Muscle of leg (tissue), 11 donors: ENCODE results near the gene NUP107. TPM values are rescaled to one million over a fixed set of nuclear protein-coding genes. Genes with fewer than 3 reads are reported as not detected.

ENCODE experiments used
- DNase-seq: peaks from one replicate; pipeline ENCODE4 v3.0.0; 2013
- H3K27ac ChIP-seq: one replicate; pipeline ENCODE4 v1.5.1; 2013; ENCODE audit warnings: mild to moderate bottlenecking, low read length, control low read depth
- H3K27me3 ChIP-seq: one replicate; pipeline ENCODE4 v1.6.1; 2013; ENCODE audit warnings: low read length; ENCODE audit not compliant: control insufficient read depth, insufficient read depth
- H3K36me3 ChIP-seq: one replicate; pipeline ENCODE4 v1.6.1; 2013; ENCODE audit warnings: low read length; ENCODE audit not compliant: control insufficient read depth, insufficient read depth
- H3K4me1 ChIP-seq: one replicate; pipeline ENCODE4 v1.6.1; 2013; ENCODE audit warnings: low read length; ENCODE audit not compliant: control insufficient read depth, insufficient read depth
- H3K4me3 ChIP-seq: one replicate; pipeline ENCODE4 v1.5.1; 2013; ENCODE audit warnings: low read length, control low read depth
- H3K9me3 ChIP-seq: replicated peaks from 2 replicates; pipeline ENCODE4 v1.6.1; 2013; ENCODE audit warnings: low read depth, low read length; ENCODE audit not compliant: control insufficient read depth
- WGBS: methylation state at CpG from one replicate; pipeline ENCODE4 v1.1.5; 2013; ENCODE audit warnings: missing lambda C conversion rate; ENCODE audit not compliant: insufficient coverage; 5-methylcytosine and 5-hydroxymethylcytosine counted together
- polyA plus RNA-seq, 8 donors: library from polyadenylated mRNA; unstranded; fragments of 120-200 nt; gene quantifications; one replicate each; pipeline versions ENCODE4 v1.2.1 to v1.2.3, GENCODE V29; 2013; ENCODE audit warnings: inconsistent platforms in 1 of 8, low replicate concordance in 1 of 8; ENCODE audit not compliant: insufficient read length in 8 of 8, insufficient read depth in 1 of 8
- total RNA-seq: library from RNA; stranded (reverse); fragments of 120-200 nt; gene quantifications from one replicate; pipeline ENCODE4 v1.2.4, GENCODE V29; 2013

The NUP107 gene
- total and polyA plus RNA-seq, 9 donors: 35.3 to 50.2 (median 43.9) TPM

GRCh38 chr12:68769941-68770340 is 83.2 kb downstream of the NUP107 start:
- Histone ChIP-seq H3K4me1 (no peaks in the 10 kb centered on the region), H3K4me3 (no peak overlapping the region), H3K27me3 (no peaks in the 10 kb centered on the region), H3K36me3 (peaks cover 4% of the 10 kb centered on the region), H3K9me3 (no peaks in the 10 kb centered on the region), H3K27ac (no peak overlapping the region)
- DNase-seq: no peak
- WGBS: no CpG with 5 or more reads among the region's 1 CpG

GRCh38 chr12:68771223-68771925 is 84.6 kb downstream of the NUP107 start:
- WGBS: 86% methylated on average over 3 of the region's 5 CpGs
- H3K27me3 ChIP-seq: no peaks in the 10 kb centered on the region
- DNase-seq: no peak
- peaks cover 4% of the 10 kb centered on the region for H3K36me3 ChIP-seq
- H3K4me1 ChIP-seq: no peaks in the 10 kb centered on the region
- H3K4me3 ChIP-seq: no peak overlapping the region
- no peak overlapping the region for H3K27ac ChIP-seq
- no peaks in the 10 kb centered on the region for H3K9me3 ChIP-seq

- H3K9me3 ChIP-seq: no peaks in the 10 kb centered on the region
- no CpG with 5 or more reads among the region's 8 CpGs for WGBS
- H3K27ac ChIP-seq: no peak overlapping the region
- no peaks in the 10 kb centered on the region for H3K27me3 ChIP-seq
- H3K4me1 ChIP-seq: no peaks in the 10 kb centered on the region
- no peak overlapping the region for H3K4me3 ChIP-seq
- no peaks in the 10 kb centered on the region for H3K36me3 ChIP-seq
- DNase-seq: no peak
Observed at GRCh38 chr12:68772714-68773113, 85.9 kb downstream of the NUP107 start.

- Histone ChIP-seq H3K9me3 (no peaks in the 10 kb centered on the region), H3K36me3 (no peaks in the 10 kb centered on the region), H3K27ac (no peak overlapping the region), H3K4me1 (no peaks in the 10 kb centered on the region), H3K4me3 (no peak overlapping the region), H3K27me3 (no peaks in the 10 kb centered on the region)
- 83% methylated on average over 1 of the region's 5 CpGs for whole genome bisulfite sequencing
- no peak for DNase-seq
Observed at GRCh38 chr12:68773582-68773981, 86.8 kb downstream of the NUP107 start.

- Histone ChIP-seq H3K4me1 (no peaks in the 10 kb centered on the region), H3K27me3 (no peaks in the 10 kb centered on the region), H3K36me3 (no peaks in the 10 kb centered on the region), H3K27ac (no peak overlapping the region), H3K9me3 (no peaks in the 10 kb centered on the region), H3K4me3 (no peak overlapping the region)
- no peak for DNase-seq
- WGBS: 92% methylated on average over 4 of the region's 7 CpGs
Observed at GRCh38 chr12:68775121-68775630, 88.4 kb downstream of the NUP107 start.

- no peaks in the 10 kb centered on the region for H3K27me3 ChIP-seq
- WGBS: 73% methylated on average over 4 of the region's 5 CpGs
- no peaks in the 10 kb centered on the region for H3K9me3 ChIP-seq
- no peak overlapping the region for H3K4me3 ChIP-seq
- no peak overlapping the region for H3K27ac ChIP-seq
- no peak for DNase-seq
- H3K36me3 ChIP-seq: no peaks in the 10 kb centered on the region
- no peaks in the 10 kb centered on the region for H3K4me1 ChIP-seq
Observed at GRCh38 chr12:68776976-68777610, 90.3 kb downstream of the NUP107 start.

GRCh38 chr12:68779280-68779679 is 92.5 kb downstream of the NUP107 start:
- H3K4me1 ChIP-seq: no peaks in the 10 kb centered on the region
- H3K27me3 ChIP-seq: no peaks in the 10 kb centered on the region
- peaks cover 3% of the 10 kb centered on the region for H3K36me3 ChIP-seq
- H3K4me3 ChIP-seq: no peak overlapping the region
- no peak overlapping the region for H3K27ac ChIP-seq
- H3K9me3 ChIP-seq: no peaks in the 10 kb centered on the region
- no peak for DNase-seq

- 85% methylated on average over 3 of the region's 6 CpGs for WGBS
- Histone ChIP-seq H3K36me3 (peaks cover 3% of the 10 kb centered on the region), H3K4me1 (no peaks in the 10 kb centered on the region), H3K27ac (no peak overlapping the region), H3K27me3 (no peaks in the 10 kb centered on the region), H3K9me3 (no peaks in the 10 kb centered on the region), H3K4me3 (no peak overlapping the region)
- DNase-seq: no peak
Observed at GRCh38 chr12:68780731-68781130, 94.0 kb downstream of the NUP107 start.

- Histone ChIP-seq H3K4me3 (no peak overlapping the region), H3K4me1 (no peaks in the 10 kb centered on the region), H3K27me3 (no peaks in the 10 kb centered on the region), H3K36me3 (peaks cover 3% of the 10 kb centered on the region), H3K9me3 (no peaks in the 10 kb centered on the region), H3K27ac (no peak overlapping the region)
- DNase-seq: no peak
- WGBS: 86% methylated on average over 6 of the region's 6 CpGs
Observed at GRCh38 chr12:68781728-68782127, 95.0 kb downstream of the NUP107 start.

GRCh38 chr12:68784015-68784414 is 97.2 kb downstream of the NUP107 start:
- no peaks in the 10 kb centered on the region for H3K9me3 ChIP-seq
- no peaks in the 10 kb centered on the region for H3K4me1 ChIP-seq
- DNase-seq: no peak
- H3K4me3 ChIP-seq: no peak overlapping the region
- WGBS: 72% methylated on average over 3 of the region's 8 CpGs
- no peak overlapping the region for H3K27ac ChIP-seq
- H3K36me3 ChIP-seq: peaks cover 3% of the 10 kb centered on the region
- no peaks in the 10 kb centered on the region for H3K27me3 ChIP-seq
